Measurements from ENCODE around the gene RTN1. TPM values are rescaled to one million over a fixed set of nuclear protein-coding genes. Genes with fewer than 3 reads are reported as not detected.

Gene RTN1
- total and polyA plus RNA-seq, 10 donors = 4.1 to 65.4 (median 40.1) TPM

GRCh38 chr14:59846595-59846994 lies 24.0 kb downstream of the RTN1 start:
- intact Hi-C loops (cut with DNase I; ENCODE audit: low total_unique reads) = no loop called here
- H3K27ac ChIP-seq = no peak overlapping the region
- H3K4me3 ChIP-seq = no peak overlapping the region
- no peaks in the 10 kb centered on the region for H3K36me3 ChIP-seq
- peaks cover 0 to 15% (median 0%) of the 10 kb centered on the region in 6 donors for H3K4me1 ChIP-seq
- WGBS, 5 donors = 94 to 99% (median 97%) methylated on average over 2 of the region's 2 CpGs
- H3K27me3 ChIP-seq (replicated peaks in 1 of 7) = no peaks in the 10 kb centered on the region
- no peak for DNase-seq
- no peaks in the 10 kb centered on the region for H3K9me3 ChIP-seq
- TF ChIP-seq, protein P1, sequence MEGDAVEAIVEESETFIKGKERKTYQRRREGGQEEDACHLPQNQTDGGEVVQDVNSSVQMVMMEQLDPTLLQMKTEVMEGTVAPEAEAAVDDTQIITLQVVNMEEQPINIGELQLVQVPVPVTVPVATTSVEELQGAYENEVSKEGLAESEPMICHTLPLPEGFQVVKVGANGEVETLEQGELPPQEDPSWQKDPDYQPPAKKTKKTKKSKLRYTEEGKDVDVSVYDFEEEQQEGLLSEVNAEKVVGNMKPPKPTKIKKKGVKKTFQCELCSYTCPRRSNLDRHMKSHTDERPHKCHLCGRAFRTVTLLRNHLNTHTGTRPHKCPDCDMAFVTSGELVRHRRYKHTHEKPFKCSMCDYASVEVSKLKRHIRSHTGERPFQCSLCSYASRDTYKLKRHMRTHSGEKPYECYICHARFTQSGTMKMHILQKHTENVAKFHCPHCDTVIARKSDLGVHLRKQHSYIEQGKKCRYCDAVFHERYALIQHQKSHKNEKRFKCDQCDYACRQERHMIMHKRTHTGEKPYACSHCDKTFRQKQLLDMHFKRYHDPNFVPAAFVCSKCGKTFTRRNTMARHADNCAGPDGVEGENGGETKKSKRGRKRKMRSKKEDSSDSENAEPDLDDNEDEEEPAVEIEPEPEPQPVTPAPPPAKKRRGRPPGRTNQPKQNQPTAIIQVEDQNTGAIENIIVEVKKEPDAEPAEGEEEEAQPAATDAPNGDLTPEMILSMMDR (IDR thresholded peaks at IDR 0.05 in 8 of 11, conservative IDR thresholded peaks at IDR 0.05 in 3 of 11) = no peak
- no peak for TF ChIP-seq POLR2A (IDR thresholded peaks at IDR 0.05)
- no peak for TF ChIP-seq POLR2AphosphoS5 (IDR thresholded peaks at IDR 0.05)

- H3K27me3 ChIP-seq (replicated peaks in 1 of 7) = no peaks in the 10 kb centered on the region
- no peak overlapping the region for H3K4me3 ChIP-seq
- no peak overlapping the region for H3K27ac ChIP-seq
- intact Hi-C loops (cut with DNase I; ENCODE audit: low total_unique reads) = no loop called here
- no peak for DNase-seq
- 57 to 91% (median 89%) methylated on average over 3 of the region's 3 CpGs for WGBS, 5 donors
- H3K36me3 ChIP-seq = no peaks in the 10 kb centered on the region
- TF ChIP-seq, protein P1 (IDR thresholded peaks at IDR 0.05 in 8 of 11, conservative IDR thresholded peaks at IDR 0.05 in 3 of 11) = no peak
- no peak for TF ChIP-seq POLR2A (IDR thresholded peaks at IDR 0.05)
- no peak for TF ChIP-seq POLR2AphosphoS5 (IDR thresholded peaks at IDR 0.05)
- H3K4me1 ChIP-seq = peaks cover 0 to 11% (median 0%) of the 10 kb centered on the region in 6 donors
- no peaks in the 10 kb centered on the region for H3K9me3 ChIP-seq
Measured at GRCh38 chr14:59845245-59845644, 25.3 kb downstream of the RTN1 start.

- DNase-seq = no peak
- intact Hi-C loops (cut with DNase I; ENCODE audit: low total_unique reads) = no loop called here
- no peak overlapping the region for H3K27ac ChIP-seq
- H3K27me3 ChIP-seq (replicated peaks in 1 of 7) = no peaks in the 10 kb centered on the region
- no peak overlapping the region for H3K4me3 ChIP-seq
- 89 to 95% (median 93%) methylated on average over 8 of the region's 8 CpGs for WGBS, 5 donors
- no peaks in the 10 kb centered on the region for H3K9me3 ChIP-seq
- H3K4me1 ChIP-seq = peaks cover 0 to 6% (median 0%) of the 10 kb centered on the region in 6 donors
- TF ChIP-seq POLR2A (IDR thresholded peaks at IDR 0.05) = no peak
- no peak for TF ChIP-seq POLR2AphosphoS5 (IDR thresholded peaks at IDR 0.05)
- TF ChIP-seq, protein P1 (IDR thresholded peaks at IDR 0.05 in 8 of 11, conservative IDR thresholded peaks at IDR 0.05 in 3 of 11) = no peak
- no peaks in the 10 kb centered on the region for H3K36me3 ChIP-seq
Measured at GRCh38 chr14:59844186-59844812, 26.3 kb downstream of the RTN1 start.

GRCh38 chr14:59836116-59836515 lies 34.5 kb downstream of the RTN1 start:
- H3K4me3 ChIP-seq = no peak overlapping the region
- TF ChIP-seq, protein P1 (IDR thresholded peaks at IDR 0.05 in 8 of 11, conservative IDR thresholded peaks at IDR 0.05 in 3 of 11) = no peak
- TF ChIP-seq POLR2AphosphoS5 (IDR thresholded peaks at IDR 0.05) (no peak), POLR2A (IDR thresholded peaks at IDR 0.05) (no peak)
- intact Hi-C loops (cut with DNase I; ENCODE audit: low total_unique reads) = no loop called here
- DNase-seq = no peak
- H3K4me1 ChIP-seq = no peaks in the 10 kb centered on the region
- H3K9me3 ChIP-seq = no peaks in the 10 kb centered on the region
- no peaks in the 10 kb centered on the region for H3K36me3 ChIP-seq
- WGBS, 5 donors = 76 to 86% (median 83%) methylated on average over 3 of the region's 3 CpGs
- no peak overlapping the region for H3K27ac ChIP-seq
- peaks cover 0 to 3% (median 0%) of the 10 kb centered on the region in 7 donors for H3K27me3 ChIP-seq (replicated peaks in 1 of 7)

Measured in spleen (tissue), 11 donors.